PFSK-1 (cell line): ENCODE data around the gene EGFLAM.

Experiments used
- FOXP2 ChIP-seq: optimal IDR thresholded peaks from 2 replicates; pipeline ENCODE3; 2011; ENCODE audit warnings: borderline replicate concordance, control low read depth, inconsistent platforms; ENCODE audit not compliant: insufficient read depth; ENCODE audit errors: extremely low read length, extremely low read depth
- POLR2AphosphoS5 ChIP-seq: IDR thresholded peaks from 2 replicates; pipeline ENCODE4 v1.6.1; 2012; ENCODE audit warnings: low read depth, mild to moderate bottlenecking, control low read depth, low read length, moderate library complexity
- REST ChIP-seq, 2 experiments: IDR thresholded peaks; 2 replicates each; pipeline versions ENCODE4 v1.6.1 to v1.8.0; 2011 to 2012; ENCODE audit warnings: low read depth in 2 of 2, low read length in 2 of 2, control low read depth in 1 of 2, inconsistent platforms in 1 of 2, mild to moderate bottlenecking in 1 of 2, moderate library complexity in 1 of 2; ENCODE audit not compliant: insufficient read depth in 1 of 2
- SIN3A ChIP-seq: IDR thresholded peaks from 2 replicates; pipeline ENCODE4 v1.6.1; 2012; ENCODE audit warnings: mild to moderate bottlenecking, low read length, moderate library complexity, borderline replicate concordance; ENCODE audit not compliant: insufficient read depth
- TAF1 ChIP-seq: IDR thresholded peaks from 2 replicates; pipeline ENCODE4 v1.6.1; 2012; ENCODE audit warnings: low read length, control low read depth, borderline replicate concordance; ENCODE audit not compliant: insufficient read depth

DNA sequence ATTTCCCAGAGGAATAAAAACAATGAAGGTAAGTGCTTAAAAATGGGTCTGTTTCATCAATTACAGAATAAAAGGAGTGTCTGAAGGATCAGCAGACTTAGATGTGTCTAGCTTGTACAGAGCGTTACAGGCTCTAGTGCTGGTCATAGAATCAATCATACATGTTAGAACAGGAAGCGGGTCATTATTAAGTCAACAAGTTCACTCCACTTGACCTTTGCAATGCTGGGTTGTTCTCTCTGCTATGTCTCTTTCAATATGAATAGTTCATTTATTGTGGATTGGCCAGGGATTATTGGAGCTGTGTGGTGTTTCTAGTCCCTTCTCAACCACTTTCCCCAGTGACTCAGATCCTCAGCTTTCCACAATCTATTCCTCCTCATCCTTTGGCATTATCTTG lies 20.7 kb upstream of the EGFLAM start:
- TF ChIP-seq REST (IDR thresholded peaks at IDR 0.05; ENCODE audit: insufficient read depth in 1 of 2, low read depth in 2 of 2, low read length in 2 of 2) (no peak), TAF1 (no peak), POLR2AphosphoS5 (no peak), FOXP2 (no peak), SIN3A (no peak)
